ENCODE data around the gene DMWD. TPM values are rescaled to one million over a fixed set of nuclear protein-coding genes. Genes with fewer than 3 reads are reported as not detected.

DMWD gene
- total and polyA plus RNA-seq, 2 of the 13 experiments (the other 11 are each of a cell fraction or from before 2014, with no cell fraction given): 10.3 to 14.9 TPM

GRCh38 chr19:45770192-45771101 lies 22.2 kb downstream of the DMWD start (continued):
- peak; percentile 75 for TF ChIP-seq FOXK1 (CRISPR knock-in tag; IDR thresholded peaks at IDR 0.05; ENCODE audit: borderline replicate concordance, low read depth)
- 0 out of 2 replicates have a peak, but pooled peaks have one; percentile 43 for TF ChIP-seq STAT5B (CRISPR knock-in tag; IDR thresholded peaks at IDR 0.05)
- TF ChIP-seq, protein P1, sequence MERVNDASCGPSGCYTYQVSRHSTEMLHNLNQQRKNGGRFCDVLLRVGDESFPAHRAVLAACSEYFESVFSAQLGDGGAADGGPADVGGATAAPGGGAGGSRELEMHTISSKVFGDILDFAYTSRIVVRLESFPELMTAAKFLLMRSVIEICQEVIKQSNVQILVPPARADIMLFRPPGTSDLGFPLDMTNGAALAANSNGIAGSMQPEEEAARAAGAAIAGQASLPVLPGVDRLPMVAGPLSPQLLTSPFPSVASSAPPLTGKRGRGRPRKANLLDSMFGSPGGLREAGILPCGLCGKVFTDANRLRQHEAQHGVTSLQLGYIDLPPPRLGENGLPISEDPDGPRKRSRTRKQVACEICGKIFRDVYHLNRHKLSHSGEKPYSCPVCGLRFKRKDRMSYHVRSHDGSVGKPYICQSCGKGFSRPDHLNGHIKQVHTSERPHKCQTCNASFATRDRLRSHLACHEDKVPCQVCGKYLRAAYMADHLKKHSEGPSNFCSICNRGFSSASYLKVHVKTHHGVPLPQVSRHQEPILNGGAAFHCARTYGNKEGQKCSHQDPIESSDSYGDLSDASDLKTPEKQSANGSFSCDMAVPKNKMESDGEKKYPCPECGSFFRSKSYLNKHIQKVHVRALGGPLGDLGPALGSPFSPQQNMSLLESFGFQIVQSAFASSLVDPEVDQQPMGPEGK (CRISPR knock-in tag; IDR thresholded peaks at IDR 0.05): peak; percentile 79
- TF ChIP-seq GPN1 (CRISPR knock-in tag; IDR thresholded peaks at IDR 0.05; ENCODE audit: borderline replicate concordance): no peak
- 0 out of 2 replicates have a peak, but pooled peaks have one; percentile 36 for TF ChIP-seq ZMAT3 (CRISPR knock-in tag; conservative IDR thresholded peaks at IDR 0.05)
- peak; percentile 53; the same call in 1 of the 2 replicates for TF ChIP-seq ZBTB20 (CRISPR knock-in tag; IDR thresholded peaks at IDR 0.05; ENCODE audit: borderline replicate concordance, low read depth)
- TF ChIP-seq RARG (CRISPR knock-in tag; IDR thresholded peaks at IDR 0.05; ENCODE audit: low read depth): no peak
- peak; percentile 10; the same call in 1 of the 2 replicates for TF ChIP-seq SMAD3 (CRISPR knock-in tag; IDR thresholded peaks at IDR 0.05)
- TF ChIP-seq NCOR1 (IDR thresholded peaks at IDR 0.05; ENCODE audit: borderline replicate concordance, low read length): no peak
- TF ChIP-seq, protein P2, sequence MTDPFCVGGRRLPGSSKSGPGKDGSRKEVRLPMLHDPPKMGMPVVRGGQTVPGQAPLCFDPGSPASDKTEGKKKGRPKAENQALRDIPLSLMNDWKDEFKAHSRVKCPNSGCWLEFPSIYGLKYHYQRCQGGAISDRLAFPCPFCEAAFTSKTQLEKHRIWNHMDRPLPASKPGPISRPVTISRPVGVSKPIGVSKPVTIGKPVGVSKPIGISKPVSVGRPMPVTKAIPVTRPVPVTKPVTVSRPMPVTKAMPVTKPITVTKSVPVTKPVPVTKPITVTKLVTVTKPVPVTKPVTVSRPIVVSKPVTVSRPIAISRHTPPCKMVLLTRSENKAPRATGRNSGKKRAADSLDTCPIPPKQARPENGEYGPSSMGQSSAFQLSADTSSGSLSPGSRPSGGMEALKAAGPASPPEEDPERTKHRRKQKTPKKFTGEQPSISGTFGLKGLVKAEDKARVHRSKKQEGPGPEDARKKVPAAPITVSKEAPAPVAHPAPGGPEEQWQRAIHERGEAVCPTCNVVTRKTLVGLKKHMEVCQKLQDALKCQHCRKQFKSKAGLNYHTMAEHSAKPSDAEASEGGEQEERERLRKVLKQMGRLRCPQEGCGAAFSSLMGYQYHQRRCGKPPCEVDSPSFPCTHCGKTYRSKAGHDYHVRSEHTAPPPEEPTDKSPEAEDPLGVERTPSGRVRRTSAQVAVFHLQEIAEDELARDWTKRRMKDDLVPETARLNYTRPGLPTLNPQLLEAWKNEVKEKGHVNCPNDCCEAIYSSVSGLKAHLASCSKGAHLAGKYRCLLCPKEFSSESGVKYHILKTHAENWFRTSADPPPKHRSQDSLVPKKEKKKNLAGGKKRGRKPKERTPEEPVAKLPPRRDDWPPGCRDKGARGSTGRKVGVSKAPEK (CRISPR knock-in tag; IDR thresholded peaks at IDR 0.05; ENCODE audit: borderline replicate concordance): no peak
- no peak; the same call in 1 of the 2 replicates for TF ChIP-seq FOXP4 (CRISPR knock-in tag; IDR thresholded peaks at IDR 0.05)
- TF ChIP-seq TAF1 (CRISPR knock-in tag; IDR thresholded peaks at IDR 0.05): peak; percentile 71
- no peak for TF ChIP-seq GABPA (IDR thresholded peaks at IDR 0.05; ENCODE audit: low read depth, low read length)
- peak; percentile 25; the same call in 1 of the 2 replicates for TF ChIP-seq GABPA (CRISPR knock-in tag; IDR thresholded peaks at IDR 0.05; ENCODE audit: low read depth)
- peak; percentile 86 for TF ChIP-seq HDAC1 (CRISPR knock-in tag; IDR thresholded peaks at IDR 0.05)
- TF ChIP-seq ZNF30 (CRISPR knock-in tag; IDR thresholded peaks at IDR 0.05): no peak
- TF ChIP-seq KMT2A (CRISPR knock-in tag; IDR thresholded peaks at IDR 0.05): no peak
- TF ChIP-seq ZEB1 (IDR thresholded peaks at IDR 0.05; ENCODE audit: insufficient replicate concordance, low read depth): no peak
- TF ChIP-seq SOX5 (CRISPR knock-in tag; IDR thresholded peaks at IDR 0.05; ENCODE audit: borderline replicate concordance): peak; percentile 36; the same call in 1 of the 2 replicates
- peak; percentile 98 for TF ChIP-seq AGO2 (optimal IDR thresholded peaks at IDR 0.05; ENCODE audit: low read depth, low read length)
- TF ChIP-seq, protein P3, sequence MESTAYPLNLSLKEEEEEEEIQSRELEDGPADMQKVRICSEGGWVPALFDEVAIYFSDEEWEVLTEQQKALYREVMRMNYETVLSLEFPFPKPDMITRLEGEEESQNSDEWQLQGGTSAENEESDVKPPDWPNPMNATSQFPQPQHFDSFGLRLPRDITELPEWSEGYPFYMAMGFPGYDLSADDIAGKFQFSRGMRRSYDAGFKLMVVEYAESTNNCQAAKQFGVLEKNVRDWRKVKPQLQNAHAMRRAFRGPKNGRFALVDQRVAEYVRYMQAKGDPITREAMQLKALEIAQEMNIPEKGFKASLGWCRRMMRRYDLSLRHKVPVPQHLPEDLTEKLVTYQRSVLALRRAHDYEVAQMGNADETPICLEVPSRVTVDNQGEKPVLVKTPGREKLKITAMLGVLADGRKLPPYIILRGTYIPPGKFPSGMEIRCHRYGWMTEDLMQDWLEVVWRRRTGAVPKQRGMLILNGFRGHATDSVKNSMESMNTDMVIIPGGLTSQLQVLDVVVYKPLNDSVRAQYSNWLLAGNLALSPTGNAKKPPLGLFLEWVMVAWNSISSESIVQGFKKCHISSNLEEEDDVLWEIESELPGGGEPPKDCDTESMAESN (CRISPR knock-in tag; conservative IDR thresholded peaks at IDR 0.05): peak; percentile 55; the same call in 1 of the 2 replicates
